NOMO-1 (cell line): ENCODE data around the gene BPNT1.

Source experiments
- DNase-seq, 2 experiments: peaks; one replicate each; lab custom pipeline; 2025; ENCODE audit not compliant: unreplicated experiment in 2 of 2; lab: John Stamatoyannopoulos, UW

BPNT1 gene

DNA sequence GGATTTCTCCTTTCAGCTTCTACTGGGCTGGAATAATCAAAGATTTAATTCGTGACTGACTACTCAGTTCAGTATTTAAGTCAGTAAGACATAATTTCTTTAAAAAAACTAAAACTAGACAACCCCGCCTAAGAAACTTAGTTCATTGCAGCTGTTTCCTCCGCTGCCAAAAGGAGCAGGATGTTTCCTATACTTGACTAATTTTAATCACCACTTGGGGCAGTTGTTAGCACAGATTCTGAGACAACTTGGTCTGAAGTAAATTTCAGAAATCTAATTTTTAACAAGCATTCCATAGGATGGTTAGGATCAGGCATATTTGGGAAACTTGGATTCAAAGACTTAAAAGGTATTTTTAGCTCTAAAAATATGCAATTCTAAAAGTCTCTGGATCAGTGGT lies 77.3 kb downstream of the BPNT1 start:
- DNase-seq: no peak

DNA sequence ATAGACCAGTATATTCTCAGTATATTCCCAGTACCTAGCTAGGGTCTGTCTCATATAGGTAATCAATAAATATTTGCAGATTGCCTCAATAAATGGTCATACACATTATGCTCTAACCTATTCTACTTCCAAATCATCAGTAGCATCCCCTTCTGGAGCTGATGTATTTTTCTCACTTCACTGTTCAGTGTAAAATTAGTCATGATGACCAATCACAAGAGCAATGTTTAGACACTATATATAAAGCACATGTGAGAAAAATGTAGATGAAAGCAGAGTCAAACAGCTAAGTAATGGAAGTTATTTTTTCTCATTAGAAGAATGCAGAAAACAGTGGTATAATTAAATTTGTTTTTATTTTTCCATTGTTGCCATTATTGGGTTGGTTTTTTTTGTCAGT lies 78.0 kb downstream of the BPNT1 start:
- DNase-seq: no peak
